ENCODE data around the gene MICA. TPM values are rescaled to one million over a fixed set of nuclear protein-coding genes. Genes with fewer than 3 reads are reported as not detected.
A peak's percentile ranks its signal among the peaks of the same experiment; 100 is the strongest.
"Not testable (repeated sequence)": the region's sequence is repeated elsewhere in the genome, so short reads cannot be mapped to it uniquely, and the experiment has no call there.

MICA gene
- total RNA-seq, 2 experiments from 2014 or later = 10.5 to 10.8 TPM

- no peaks in the 10 kb centered on the region for H3K36me3 Mint-ChIP-seq (ENCODE audit: low read depth)
- ChIA-PET POLR2A (interaction anchor here (0.6 kb wide), 1 partner anchor 99 kb away, joined by 4 read pairs; no protein-coding TSS in a partner anchor), CTCF (interaction anchor here (1.7 kb wide), 1 partner anchor 13 kb away, joined by 4 read pairs; no protein-coding TSS in a partner anchor)
- H3K4me1 Mint-ChIP-seq = no peaks in the 10 kb centered on the region
- H3K9me3 Mint-ChIP-seq = no peaks in the 10 kb centered on the region
- peaks cover 7% of the 10 kb centered on the region for H3K27me3 Mint-ChIP-seq
- no peak for DNase-seq
- no peak overlapping the region for H3K4me3 Mint-ChIP-seq
- H3K27ac Mint-ChIP-seq = no peak overlapping the region
Observed at GRCh38 chr6:31386977-31387376, 16.4 kb upstream of the MICA start.

GRCh38 chr6:31388916-31389801, 14.2 kb upstream of the MICA start:
- H3K4me3 Mint-ChIP-seq; H3K9me3 Mint-ChIP-seq; H3K4me1 Mint-ChIP-seq; H3K36me3 Mint-ChIP-seq (ENCODE audit: low read depth); H3K27me3 Mint-ChIP-seq; POLR2A ChIA-PET; DNase-seq; H3K27ac Mint-ChIP-seq: not testable (repeated sequence)
- CTCF ChIA-PET = interaction anchor here (1.7 kb wide), 1 partner anchor 10 kb away, joined by 4 read pairs; no protein-coding TSS in a partner anchor

- POLR2A ChIA-PET, H3K27ac Mint-ChIP-seq, CTCF ChIA-PET: not testable (repeated sequence)
Observed at GRCh38 chr6:31389802-31390132, 13.6 kb upstream of the MICA start.

GRCh38 chr6:31393932-31394331, 9.5 kb upstream of the MICA start:
- H3K9me3 Mint-ChIP-seq = no peaks in the 10 kb centered on the region
- H3K27me3 Mint-ChIP-seq = peaks cover 3% of the 10 kb centered on the region
- peaks cover 12% of the 10 kb centered on the region for H3K4me1 Mint-ChIP-seq
- H3K4me3 Mint-ChIP-seq = no peak overlapping the region
- POLR2A ChIA-PET = no interaction called here
- CTCF ChIA-PET = interaction anchor here (1.4 kb wide), 2 partner anchors 12 to 28 kb away, joined by 3 to 7 read pairs; no protein-coding TSS in a partner anchor
- H3K27ac Mint-ChIP-seq = no peak overlapping the region
- DNase-seq = no peak
- no peaks in the 10 kb centered on the region for H3K36me3 Mint-ChIP-seq (ENCODE audit: low read depth)

More at GRCh38 chr6:31389802-31390132, 13.6 kb upstream of the MICA start:
- not testable (repeated sequence) for H3K36me3 Mint-ChIP-seq (ENCODE audit: low read depth); H3K4me1 Mint-ChIP-seq; DNase-seq; H3K27me3 Mint-ChIP-seq; H3K4me3 Mint-ChIP-seq; H3K9me3 Mint-ChIP-seq

GRCh38 chr6:31394381-31394780, 9.0 kb upstream of the MICA start:
- H3K4me3 Mint-ChIP-seq = no peak overlapping the region
- CTCF ChIA-PET = interaction anchor here (1.4 kb wide), 2 partner anchors 12 to 27 kb away, joined by 3 to 7 read pairs; no protein-coding TSS in a partner anchor

GRCh38 chr6:31395832-31396231, 7.6 kb upstream of the MICA start:
- Mint-ChIP-seq H3K27ac (no peak overlapping the region), H3K27me3 (peaks cover 3% of the 10 kb centered on the region), H3K4me3 (no peak overlapping the region), H3K9me3 (no peaks in the 10 kb centered on the region), H3K36me3 (ENCODE audit: low read depth) (peaks cover 2% of the 10 kb centered on the region), H3K4me1 (peaks cover 19% of the 10 kb centered on the region)
- DNase-seq = no peak
- ChIA-PET CTCF (interaction anchor here (1.5 kb wide), 1 partner anchor 47 kb away, joined by 3 read pairs; no protein-coding TSS in a partner anchor), POLR2A (no interaction called here)

More at GRCh38 chr6:31394381-31394780, 9.0 kb upstream of the MICA start:
- DNase-seq = no peak
- POLR2A ChIA-PET = no interaction called here
- Mint-ChIP-seq H3K4me1 (peaks cover 16% of the 10 kb centered on the region), H3K27ac (no peak overlapping the region), H3K27me3 (peaks cover 3% of the 10 kb centered on the region), H3K9me3 (no peaks in the 10 kb centered on the region), H3K36me3 (ENCODE audit: low read depth) (no peaks in the 10 kb centered on the region)

GRCh38 chr6:31396422-31397152, 6.8 kb upstream of the MICA start:
- Mint-ChIP-seq H3K36me3 (ENCODE audit: low read depth) (peaks cover 6% of the 10 kb centered on the region), H3K4me1 (peaks cover 27% of the 10 kb centered on the region), H3K4me3 (no peak overlapping the region), H3K9me3 (no peaks in the 10 kb centered on the region), H3K27ac (peak overlapping the region; percentile 46), H3K27me3 (peaks cover 3% of the 10 kb centered on the region)
- peak; percentile 89 for DNase-seq
- ChIA-PET POLR2A (no interaction called here), CTCF (interaction anchor here (1.5 kb wide), 1 partner anchor 46 kb away, joined by 3 read pairs; no protein-coding TSS in a partner anchor)

GRCh38 chr6:31397153-31397499, 6.3 kb upstream of the MICA start:
- DNase-seq, POLR2A ChIA-PET: not testable (repeated sequence)
- H3K4me1 Mint-ChIP-seq = peaks cover 32% of the 10 kb centered on the region

GRCh38 chr6:31397901-31398525, 5.4 kb upstream of the MICA start:
- Mint-ChIP-seq H3K27me3 (peaks cover 3% of the 10 kb centered on the region), H3K9me3 (no peaks in the 10 kb centered on the region), H3K4me3 (no peak overlapping the region), H3K36me3 (ENCODE audit: low read depth) (peaks cover 10% of the 10 kb centered on the region), H3K4me1 (peaks cover 41% of the 10 kb centered on the region), H3K27ac (no peak overlapping the region)
- no peak for DNase-seq
- ChIA-PET POLR2A (no interaction called here), CTCF (interaction anchor here (0.6 to 3.5 kb wide), 4 partner anchors 31 to 810 kb away, joined by 3 to 18 read pairs (median 4); no protein-coding TSS in a partner anchor)

More at GRCh38 chr6:31397153-31397499, 6.3 kb upstream of the MICA start:
- CTCF ChIA-PET = interaction anchor here (1.2 to 3.5 kb wide), 2 partner anchors 30 to 45 kb away, joined by 3 to 18 read pairs; no protein-coding TSS in a partner anchor
- not testable (repeated sequence) for H3K36me3 Mint-ChIP-seq (ENCODE audit: low read depth); H3K27me3 Mint-ChIP-seq; H3K4me3 Mint-ChIP-seq; H3K9me3 Mint-ChIP-seq
- H3K27ac Mint-ChIP-seq = peak overlapping the region; percentile 46

GRCh38 chr6:31399589-31400466, 3.6 kb upstream of the MICA start:
- peaks cover 3% of the 10 kb centered on the region for H3K27me3 Mint-ChIP-seq
- H3K36me3 Mint-ChIP-seq (ENCODE audit: low read depth) = peaks cover 12% of the 10 kb centered on the region
- ChIA-PET POLR2A (interaction anchor here (0.6 kb wide), 1 partner anchor 142 kb away, joined by 3 read pairs; no protein-coding TSS in a partner anchor), CTCF (interaction anchor here (0.6 to 3.5 kb wide), 15 partner anchors 11 to 1568 kb away, joined by 3 to 18 read pairs (median 4); partner anchors contain the start of genes DDX39B, RNF39 and TCF19)
- no peaks in the 10 kb centered on the region for H3K9me3 Mint-ChIP-seq
- H3K27ac Mint-ChIP-seq = peak overlapping the region; percentile 91
- peaks cover 54% of the 10 kb centered on the region for H3K4me1 Mint-ChIP-seq
- peak; percentile 62 for DNase-seq
- peak overlapping the region; percentile 91 for H3K4me3 Mint-ChIP-seq

- ChIA-PET CTCF (interaction anchor here (1.0 to 3.5 kb wide), 7 partner anchors 13 to 242 kb away, joined by 3 to 18 read pairs (median 4); partner anchors contain the start of gene TCF19), POLR2A (interaction anchor here (0.7 kb wide), 1 partner anchor 130 kb away, joined by 3 read pairs; no protein-coding TSS in a partner anchor)
- H3K4me1 Mint-ChIP-seq = peaks cover 57% of the 10 kb centered on the region
- H3K27me3 Mint-ChIP-seq = peaks cover 3% of the 10 kb centered on the region
- H3K4me3 Mint-ChIP-seq = peak overlapping the region; percentile 91
- DNase-seq = peak; percentile 87
- peaks cover 13% of the 10 kb centered on the region for H3K36me3 Mint-ChIP-seq (ENCODE audit: low read depth)
- no peaks in the 10 kb centered on the region for H3K9me3 Mint-ChIP-seq
- H3K27ac Mint-ChIP-seq = peak overlapping the region; percentile 91
Observed at GRCh38 chr6:31400467-31401289, 2.7 kb upstream of the MICA start.

Measured in activated CD4-positive, alpha-beta T cell treated with anti-CD3 and anti-CD28 coated beads, Interleukin-2, amount 10 ng/mL, durations not matched to agents 7 days and 5 days (primary cell).